ENCODE data around the gene ZNF730.

GRCh38 chr19:23101241-23101640 lies 15.6 kb upstream of the ZNF730 start:
- TF ChIP-seq, protein P1, sequence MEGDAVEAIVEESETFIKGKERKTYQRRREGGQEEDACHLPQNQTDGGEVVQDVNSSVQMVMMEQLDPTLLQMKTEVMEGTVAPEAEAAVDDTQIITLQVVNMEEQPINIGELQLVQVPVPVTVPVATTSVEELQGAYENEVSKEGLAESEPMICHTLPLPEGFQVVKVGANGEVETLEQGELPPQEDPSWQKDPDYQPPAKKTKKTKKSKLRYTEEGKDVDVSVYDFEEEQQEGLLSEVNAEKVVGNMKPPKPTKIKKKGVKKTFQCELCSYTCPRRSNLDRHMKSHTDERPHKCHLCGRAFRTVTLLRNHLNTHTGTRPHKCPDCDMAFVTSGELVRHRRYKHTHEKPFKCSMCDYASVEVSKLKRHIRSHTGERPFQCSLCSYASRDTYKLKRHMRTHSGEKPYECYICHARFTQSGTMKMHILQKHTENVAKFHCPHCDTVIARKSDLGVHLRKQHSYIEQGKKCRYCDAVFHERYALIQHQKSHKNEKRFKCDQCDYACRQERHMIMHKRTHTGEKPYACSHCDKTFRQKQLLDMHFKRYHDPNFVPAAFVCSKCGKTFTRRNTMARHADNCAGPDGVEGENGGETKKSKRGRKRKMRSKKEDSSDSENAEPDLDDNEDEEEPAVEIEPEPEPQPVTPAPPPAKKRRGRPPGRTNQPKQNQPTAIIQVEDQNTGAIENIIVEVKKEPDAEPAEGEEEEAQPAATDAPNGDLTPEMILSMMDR (IDR thresholded peaks at IDR 0.05): no peak
- TF ChIP-seq POLR2A (IDR thresholded peaks at IDR 0.05): no peak

Data from transverse colon (tissue), 3 donors.